ENCODE measurements around the gene TBCE.

The TBCE gene, protein sequence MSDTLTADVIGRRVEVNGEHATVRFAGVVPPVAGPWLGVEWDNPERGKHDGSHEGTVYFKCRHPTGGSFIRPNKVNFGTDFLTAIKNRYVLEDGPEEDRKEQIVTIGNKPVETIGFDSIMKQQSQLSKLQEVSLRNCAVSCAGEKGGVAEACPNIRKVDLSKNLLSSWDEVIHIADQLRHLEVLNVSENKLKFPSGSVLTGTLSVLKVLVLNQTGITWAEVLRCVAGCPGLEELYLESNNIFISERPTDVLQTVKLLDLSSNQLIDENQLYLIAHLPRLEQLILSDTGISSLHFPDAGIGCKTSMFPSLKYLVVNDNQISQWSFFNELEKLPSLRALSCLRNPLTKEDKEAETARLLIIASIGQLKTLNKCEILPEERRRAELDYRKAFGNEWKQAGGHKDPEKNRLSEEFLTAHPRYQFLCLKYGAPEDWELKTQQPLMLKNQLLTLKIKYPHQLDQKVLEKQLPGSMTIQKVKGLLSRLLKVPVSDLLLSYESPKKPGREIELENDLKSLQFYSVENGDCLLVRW

DNA sequence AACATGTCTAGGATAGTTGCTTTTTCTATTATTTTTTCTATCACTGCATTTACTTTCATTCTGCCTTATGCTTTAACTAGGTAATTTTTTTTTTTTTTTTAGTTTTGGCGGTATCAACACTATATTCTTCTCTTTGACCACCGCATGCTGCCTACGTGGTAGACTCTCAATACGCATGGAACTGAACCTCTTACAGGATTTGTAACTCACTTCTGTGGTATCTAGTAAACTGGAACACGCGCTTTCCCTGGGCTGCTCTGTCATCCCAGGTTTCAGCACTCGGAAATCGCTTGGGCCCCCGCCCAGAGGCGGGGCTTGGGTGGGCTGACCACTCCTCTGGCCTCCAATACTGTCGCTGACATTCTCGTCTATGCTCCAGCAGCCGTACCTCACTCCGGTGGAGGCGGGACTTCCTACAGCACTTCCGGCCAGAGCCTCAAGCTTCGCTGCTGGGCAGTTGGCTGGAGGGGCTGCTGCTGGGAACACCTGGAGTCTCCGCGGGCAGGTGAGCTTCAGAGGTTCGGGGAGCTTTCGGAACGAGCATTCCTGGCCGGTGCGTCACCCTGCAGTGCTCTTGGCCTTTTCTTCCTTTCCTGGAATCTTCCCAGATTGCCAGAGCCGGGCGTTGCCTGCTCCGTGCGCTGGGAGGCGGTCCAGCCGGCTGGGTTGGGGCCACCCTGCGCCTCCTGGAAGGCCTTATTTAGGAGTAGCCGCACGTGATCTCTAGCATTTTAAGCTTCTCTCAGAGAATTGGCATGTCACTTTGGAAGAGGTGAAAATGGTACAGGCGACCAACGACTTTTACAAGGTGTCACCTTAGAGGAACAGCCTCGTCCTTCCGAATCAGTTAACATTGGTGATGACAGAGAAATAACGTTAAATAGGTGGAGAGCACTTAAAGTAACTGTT is at the start of gene TBCE:
Gene TBCE (plus strand): TSS at position 428 of the 909 bp plus-strand sequence. CDS start 12,623 bp downstream, outside the sequence.
- DNase-seq = peak; percentile 75 to 81

- no peak for DNase-seq
Observed at GRCh38 chr1:235319255-235319654, 48.0 kb upstream of the TBCE start.

DNA sequence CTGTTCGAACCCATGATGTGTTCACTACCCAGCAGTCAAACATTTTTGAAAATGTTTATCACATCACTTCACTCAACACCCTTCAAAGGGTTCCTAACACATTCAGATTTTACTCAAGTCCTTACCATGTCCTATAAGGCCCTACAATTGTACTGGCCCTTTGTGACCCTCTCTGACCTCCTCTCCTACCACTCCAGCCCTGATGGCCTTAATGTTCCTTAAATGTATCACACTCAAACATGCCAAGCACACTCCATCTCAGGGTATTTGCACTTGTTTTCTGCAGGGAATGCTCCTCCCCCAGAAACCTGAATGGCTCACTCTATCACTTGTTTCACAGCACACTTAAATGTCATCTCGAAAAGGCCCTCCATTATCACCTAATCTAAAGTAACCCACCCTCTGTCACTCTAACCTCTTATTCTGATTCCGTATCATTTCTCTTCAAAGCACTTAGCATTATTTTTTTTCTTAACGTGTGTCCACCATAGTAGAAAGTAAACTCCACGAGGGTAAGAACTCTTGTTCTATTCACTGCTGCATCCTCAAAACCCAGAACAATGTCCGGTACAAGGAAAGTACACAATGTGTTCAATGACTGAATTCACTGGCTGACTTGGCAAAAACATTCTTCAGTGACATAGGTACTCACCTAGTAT is 46.6 kb upstream of the TBCE start:
- DNase-seq = no peak

GRCh38 chr1:235324296-235324695 is 42.9 kb upstream of the TBCE start:
- no peak for DNase-seq

- no peak for DNase-seq
Observed at GRCh38 chr1:235325139-235325538, 42.1 kb upstream of the TBCE start.

- no peak for DNase-seq
Observed at GRCh38 chr1:235325854-235326253, 41.4 kb upstream of the TBCE start.

DNA sequence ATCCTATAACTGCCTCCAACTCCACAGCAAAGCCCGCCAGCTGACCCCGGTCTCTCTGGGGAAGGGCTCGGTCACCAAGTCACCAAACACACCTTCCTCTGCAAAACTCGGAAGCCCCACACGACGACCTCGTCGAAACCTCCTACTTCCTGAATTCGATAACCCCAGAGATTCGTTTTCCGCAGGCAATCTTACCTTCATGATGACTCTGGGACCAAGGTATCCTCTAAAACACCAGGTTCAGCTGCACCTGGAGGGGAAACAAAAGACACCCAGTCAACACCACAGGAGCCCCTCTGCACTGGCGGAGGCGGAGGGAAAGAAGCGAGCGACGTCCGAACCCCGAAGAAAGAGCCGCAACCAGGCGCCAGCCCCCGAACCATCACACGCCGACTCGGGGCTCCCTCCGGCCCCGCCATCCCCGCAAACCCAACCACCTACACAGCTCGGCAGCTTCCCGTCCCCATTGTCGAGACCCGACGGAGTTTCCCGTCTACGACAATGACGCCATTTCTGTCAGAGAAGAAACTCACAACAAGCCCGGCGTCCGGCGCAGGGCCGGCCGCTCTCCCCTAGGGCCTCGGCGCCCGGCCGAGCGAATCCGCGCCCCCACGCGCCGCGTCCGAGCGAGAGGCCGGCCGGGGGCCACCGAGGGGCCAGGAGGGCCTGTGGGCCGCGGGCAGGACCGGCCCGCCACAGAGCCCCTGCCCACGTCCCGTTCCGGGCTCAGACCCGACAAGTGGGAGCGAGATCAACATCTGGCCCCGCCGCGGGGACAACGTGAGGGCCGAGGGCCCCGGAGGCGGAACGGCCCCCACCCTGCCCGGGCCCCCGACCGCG is 40.3 kb upstream of the TBCE start:
- no peak for DNase-seq

- DNase-seq = no peak
Observed at GRCh38 chr1:235327559-235328270, 39.5 kb upstream of the TBCE start, which contains the start of gene ARID4B. Gene ARID4B, minus strand, starts transcription at chr1:235328179. Its CDS starts 1,260 bp downstream, at chr1:235326919.

DNA sequence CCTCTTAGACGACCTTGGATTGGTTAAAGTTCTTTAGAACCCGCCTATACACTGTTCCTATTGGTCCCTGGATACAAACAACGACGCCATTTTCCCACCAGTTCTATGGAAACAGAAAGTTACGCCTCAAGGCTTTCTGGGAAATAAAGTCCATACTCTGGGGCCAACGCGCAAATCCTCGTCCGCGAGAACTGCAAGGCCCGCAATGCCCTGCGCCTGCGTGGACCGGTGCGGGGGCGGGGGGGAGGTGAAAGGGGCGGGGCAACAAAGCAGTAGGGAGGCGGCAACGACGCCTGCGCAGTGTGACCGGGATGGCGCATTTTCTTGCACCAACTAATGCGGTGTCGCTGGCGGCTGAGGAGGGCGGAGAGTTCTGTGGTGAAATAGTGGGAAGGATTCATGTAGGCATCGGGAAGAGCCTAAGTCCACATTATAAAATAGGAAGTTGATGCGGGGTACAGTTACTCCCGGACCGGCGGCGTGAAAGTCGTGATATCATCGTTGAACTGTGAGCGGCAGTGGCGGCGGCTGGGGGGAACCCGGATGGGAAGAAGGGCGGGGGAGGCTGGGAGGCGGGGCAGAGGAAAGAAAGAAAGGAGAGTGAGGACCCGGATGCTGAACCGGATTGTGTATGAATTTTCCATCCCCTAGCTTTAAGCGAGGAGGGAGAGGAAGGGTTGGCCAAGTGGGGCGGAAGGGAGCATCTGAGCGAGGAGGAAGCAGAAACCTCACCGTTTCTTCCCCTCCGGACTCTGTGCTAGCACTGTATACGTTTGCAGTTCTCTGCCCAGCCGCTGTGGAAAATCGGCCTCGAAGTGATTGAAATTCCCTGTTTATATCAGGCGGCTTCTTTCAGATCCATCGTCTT is 38.7 kb upstream of the TBCE start, which contains the start of gene GGPS1:
Gene GGPS1 (plus strand): TSS at position 300 of the 868 bp plus-strand sequence. CDS start 6,695 bp downstream, outside the sequence.
- peak; percentile 86 to 92 for DNase-seq

DNA sequence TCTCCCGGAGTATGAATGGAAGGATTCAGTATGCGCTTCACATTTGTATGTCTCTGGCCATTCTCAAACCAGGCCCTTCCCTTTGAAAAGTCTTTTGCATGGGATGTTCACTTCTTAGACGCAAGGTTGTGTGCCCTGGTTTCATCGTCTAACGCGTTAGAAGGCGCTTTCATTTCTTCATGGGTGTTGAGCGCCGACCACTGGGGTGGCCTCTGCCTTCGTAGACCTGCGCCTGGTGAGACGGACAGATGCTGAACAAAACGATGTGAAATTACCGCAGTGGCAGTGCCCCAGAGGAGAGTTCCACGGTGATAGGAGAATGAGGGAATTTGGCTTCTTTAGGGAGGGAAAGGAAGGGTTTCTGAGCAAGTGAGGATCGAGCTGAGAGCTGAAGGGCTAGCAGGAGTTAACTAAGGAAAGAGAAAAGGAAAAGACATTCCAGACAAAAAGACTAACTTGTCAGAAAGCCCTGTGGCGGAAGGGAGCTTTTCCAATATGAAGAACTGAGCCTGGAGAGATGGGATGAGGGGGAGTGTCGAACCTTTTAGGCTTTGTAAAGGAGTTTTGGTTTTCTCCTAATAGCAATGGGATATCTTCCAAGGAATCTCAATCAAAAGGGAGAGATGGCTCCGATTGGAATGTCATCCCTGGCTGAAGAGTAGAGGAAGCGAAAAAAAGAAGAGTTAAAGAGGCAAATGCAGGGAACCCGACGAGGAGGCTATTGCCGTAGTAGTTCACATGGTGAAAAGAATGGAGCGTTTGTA is 37.9 kb upstream of the TBCE start:
- DNase-seq = no peak

- DNase-seq = no peak
Observed at GRCh38 chr1:235330918-235331285, 36.3 kb upstream of the TBCE start.

DNA sequence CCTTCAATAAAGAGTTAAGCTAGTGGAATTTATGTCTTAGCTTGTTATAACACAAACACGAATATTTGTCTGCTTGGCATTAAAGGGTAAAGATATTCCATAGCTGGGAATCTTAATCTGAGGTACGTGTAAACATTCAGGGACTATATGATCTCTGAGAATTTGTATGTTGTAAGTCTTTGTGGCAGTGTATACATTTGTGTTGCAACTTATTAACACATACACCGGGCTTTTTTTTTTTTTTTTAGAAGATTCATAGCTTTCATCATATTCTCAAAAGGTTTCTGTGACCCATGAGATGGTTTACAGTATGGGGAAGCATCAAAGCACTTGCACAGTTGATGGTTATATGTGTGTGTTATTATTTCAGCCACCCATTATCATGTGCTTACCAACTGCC is 35.8 kb upstream of the TBCE start:
- DNase-seq = no peak

DNA sequence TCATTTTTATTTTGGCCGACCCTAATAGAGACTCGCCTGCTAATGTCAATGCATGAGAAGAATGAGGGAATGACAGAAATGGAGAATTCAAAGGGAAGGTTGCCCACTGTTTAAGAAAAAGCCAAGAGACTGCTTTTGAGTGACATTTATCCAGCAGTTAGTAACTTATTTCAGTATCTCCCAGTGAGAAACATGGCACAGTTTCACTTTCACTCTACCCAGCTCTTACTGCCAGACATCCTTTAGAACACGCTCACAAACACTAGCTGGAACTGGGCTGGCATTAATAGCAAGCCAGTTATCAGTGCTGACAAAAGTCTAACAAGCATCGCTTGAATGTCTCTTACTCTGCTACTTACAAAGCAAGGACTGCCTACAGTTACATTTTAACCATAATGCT is 30.3 kb upstream of the TBCE start:
- DNase-seq = no peak

- no peak for DNase-seq
Observed at GRCh38 chr1:235339746-235340145, 27.5 kb upstream of the TBCE start.

DNA sequence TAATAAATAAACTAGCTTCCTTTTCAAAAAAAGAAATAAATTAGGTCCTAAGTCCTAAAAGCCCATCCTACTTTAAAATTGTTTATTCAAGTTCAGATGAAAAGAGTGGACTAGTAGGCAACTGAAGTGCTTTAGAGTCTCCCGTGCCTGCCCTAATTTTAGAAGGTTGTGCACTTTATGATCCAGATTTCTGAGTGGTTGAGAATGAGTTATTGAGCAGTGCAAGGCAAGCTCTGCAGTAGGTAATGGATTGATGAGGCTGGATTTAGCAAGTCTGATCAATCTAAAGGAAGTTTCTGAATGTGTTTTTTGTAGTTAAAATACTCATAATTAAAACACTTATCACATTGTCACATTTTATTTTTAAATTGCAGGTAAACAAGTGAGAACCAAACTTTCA is 25.9 kb upstream of the TBCE start:
- no peak for DNase-seq

- no peak for DNase-seq
Observed at GRCh38 chr1:235342039-235342438, 25.2 kb upstream of the TBCE start.

GRCh38 chr1:235342471-235342870 is 24.8 kb upstream of the TBCE start:
- no peak for DNase-seq

- DNase-seq = no peak
Observed at GRCh38 chr1:235343726-235344125, 23.5 kb upstream of the TBCE start.

DNA sequence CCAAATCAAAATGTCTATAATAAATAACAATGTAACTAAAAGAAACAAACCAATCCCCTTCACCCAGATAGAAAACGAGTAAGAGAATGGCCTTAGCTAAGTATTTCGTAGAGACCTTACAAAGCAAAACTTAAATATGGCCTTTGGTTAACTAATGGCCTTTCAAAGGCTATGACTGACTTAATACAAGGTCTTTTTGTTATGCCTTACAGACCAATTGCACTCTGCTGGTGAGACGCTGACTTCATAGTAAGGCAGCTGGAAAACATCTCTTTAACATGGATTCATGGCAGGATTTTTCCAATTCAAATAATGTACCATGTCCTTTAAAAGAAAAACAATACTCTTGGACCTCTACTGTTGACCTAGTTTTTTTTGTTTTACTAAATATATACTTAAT is 15.8 kb upstream of the TBCE start:
- no peak for DNase-seq

Data from NCI-H187 (cell line).